GM04503 (cell line): ENCODE measurements around the gene CCNL1.
"Not testable (repeated sequence)": the region's sequence is repeated elsewhere in the genome, so short reads cannot be mapped to it uniquely, and the experiment has no call there.

ENCODE experiments used
- DNase-seq: peaks from one replicate; pipeline ENCODE4 v3.0.0-alpha.2; 2012; ENCODE audit warnings: low read depth

CCNL1 gene

DNA sequence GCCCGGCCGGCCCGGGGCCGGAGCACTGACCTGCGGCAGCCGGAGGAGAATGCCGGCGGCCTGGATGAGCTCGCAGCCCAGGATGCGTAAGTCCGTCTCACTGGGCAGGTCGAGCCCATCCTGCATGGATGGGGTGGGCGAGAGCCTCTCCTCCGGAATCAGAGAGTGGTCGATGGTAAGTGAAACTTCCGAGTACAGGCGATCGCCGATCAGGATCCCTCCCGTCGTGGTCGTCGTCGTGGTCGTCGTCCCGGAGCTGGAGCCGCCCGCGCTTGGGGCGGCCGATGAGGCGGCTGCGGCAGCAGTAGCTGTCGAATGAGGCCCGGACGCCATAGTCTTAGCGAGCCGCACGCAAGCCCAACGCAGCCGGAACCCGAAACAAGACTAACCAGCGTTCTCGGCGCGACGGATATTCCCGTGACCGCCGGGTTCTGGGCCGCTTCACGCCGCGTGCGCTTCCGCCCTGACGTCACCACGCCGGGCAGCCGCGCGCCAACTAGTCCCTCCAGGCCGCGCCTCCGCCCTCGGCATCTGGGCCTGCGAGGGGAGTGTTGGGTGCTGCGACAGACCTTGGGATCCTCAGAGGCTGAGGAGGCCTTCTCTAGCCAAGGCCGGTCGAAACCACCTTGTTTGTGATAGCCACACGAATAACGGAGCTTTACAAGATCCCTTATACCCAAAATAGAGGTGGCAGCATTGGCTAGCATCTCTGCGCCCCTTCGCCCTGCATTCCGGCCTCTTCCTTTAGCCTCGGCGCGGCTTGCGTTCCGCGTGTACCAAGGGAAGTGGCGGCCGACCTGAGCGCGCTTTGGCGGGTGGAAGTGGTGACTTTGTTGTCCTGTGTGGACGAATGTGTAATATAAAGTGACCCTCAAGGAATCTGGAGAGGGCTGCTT lies at the start of gene CCNL1:
Gene CCNL1 (minus strand): TSS at position 386 of the 896 bp plus-strand sequence. CDS start 53 bp downstream, at position 333.
- DNase-seq: peak; percentile 84

- no peak for DNase-seq
Measured at GRCh38 chr3:157204880-157205279, 44.9 kb upstream of the CCNL1 start.

DNA sequence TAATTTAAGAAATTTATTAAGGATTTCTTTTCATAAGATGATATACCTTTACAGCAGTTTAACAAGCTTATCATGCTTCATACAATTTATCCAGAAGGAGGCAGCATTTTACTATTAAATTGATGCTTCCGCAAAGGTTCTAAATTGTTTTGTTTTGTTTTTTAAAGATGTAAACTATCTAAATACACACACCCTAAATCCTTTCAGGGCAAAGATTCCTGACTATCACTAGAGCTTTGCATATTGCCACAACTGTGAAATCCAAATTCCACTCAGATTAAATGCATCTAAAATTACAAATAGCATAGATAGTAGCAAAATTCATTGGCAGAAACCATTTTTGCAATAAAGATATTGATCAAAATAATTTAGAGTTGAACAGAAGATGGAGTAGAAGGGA lies 44.5 kb upstream of the CCNL1 start:
- DNase-seq: peak; percentile 30

GRCh38 chr3:157201648-157202278 lies 41.8 kb upstream of the CCNL1 start:
- DNase-seq: no peak

DNA sequence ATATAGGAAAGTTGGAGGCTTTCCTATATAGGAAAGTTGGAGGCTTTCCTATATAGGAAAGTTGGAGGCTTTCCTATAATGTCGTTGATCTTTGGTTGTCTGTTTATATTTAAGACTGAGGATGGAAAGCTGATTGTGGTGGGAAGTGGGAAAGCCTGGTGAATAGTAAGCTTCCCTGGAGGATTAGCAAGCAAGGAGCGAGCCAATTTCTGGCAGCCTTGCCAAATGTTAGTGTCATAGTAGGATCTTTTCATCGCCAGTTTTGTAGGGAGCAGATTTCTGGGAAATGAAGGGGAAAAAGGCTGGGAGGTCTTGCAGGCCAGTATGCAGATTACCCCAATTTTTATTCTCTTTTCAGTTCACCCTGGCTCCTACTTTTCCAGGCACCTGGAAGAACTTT lies 39.9 kb upstream of the CCNL1 start:
- DNase-seq: no peak

DNA sequence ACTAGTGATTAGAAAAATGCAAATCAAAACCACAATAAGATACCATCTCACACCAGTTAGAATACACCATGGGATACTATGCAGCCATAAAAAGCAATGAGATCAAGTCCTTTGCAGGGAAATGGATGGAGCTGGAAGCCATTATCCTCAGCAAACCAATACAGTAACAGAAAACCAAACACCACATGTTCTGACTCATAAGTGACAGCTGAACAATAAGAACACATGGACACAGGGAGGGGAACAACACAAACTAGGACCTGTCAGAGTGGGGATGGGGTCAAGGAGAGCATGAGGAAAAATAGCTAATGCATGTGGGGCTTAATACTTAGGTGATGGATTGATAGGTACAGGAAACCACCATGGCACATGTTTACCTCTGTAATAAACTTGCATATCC lies 36.0 kb upstream of the CCNL1 start:
- DNase-seq: no peak

GRCh38 chr3:157191149-157191548 lies 31.2 kb upstream of the CCNL1 start:
- DNase-seq: not testable (repeated sequence)

DNA sequence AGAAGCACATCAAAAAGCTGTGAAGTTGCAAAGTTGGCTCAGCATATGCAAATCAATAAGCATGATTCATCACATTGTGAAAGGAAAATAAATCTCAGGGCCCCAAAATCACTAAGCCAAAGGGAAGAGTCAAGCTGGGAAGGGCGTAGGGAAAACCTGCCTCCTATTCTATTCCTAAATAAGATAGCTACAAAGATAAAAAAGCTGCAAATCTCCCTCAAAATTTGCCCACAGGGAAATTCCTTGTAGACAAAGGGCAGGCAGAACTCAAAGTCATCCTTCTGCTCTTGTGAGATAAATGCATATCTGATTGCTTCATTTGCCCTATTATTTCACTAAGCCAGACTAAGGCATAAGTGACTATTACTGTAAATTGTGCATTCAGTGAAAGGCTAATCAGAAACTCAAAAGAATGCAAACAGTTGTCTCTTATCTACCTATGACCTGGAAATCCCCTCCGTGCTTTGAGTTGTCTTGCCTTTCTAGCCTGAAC lies 30.5 kb upstream of the CCNL1 start:
- no peak for DNase-seq

DNA sequence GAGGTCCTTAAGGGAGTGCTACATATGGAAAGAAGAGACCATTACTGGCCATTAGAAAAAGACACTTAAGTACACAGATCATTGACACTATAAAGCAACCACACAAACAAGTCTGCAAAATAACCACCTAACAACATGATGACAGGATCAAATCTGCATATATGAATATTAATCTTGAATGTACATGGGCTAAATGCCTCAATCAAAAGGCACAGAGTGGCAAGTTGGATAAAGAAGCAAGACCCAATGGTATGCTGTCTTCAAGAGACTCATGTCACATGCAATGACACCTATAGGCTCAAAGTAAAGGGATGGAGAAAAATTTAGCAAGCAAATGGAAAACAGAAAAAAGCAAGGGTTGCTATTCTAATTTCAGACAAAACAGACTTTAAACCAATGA lies 28.4 kb upstream of the CCNL1 start:
- no peak for DNase-seq

- no peak for DNase-seq
Measured at GRCh38 chr3:157182879-157183278, 22.9 kb upstream of the CCNL1 start.

- DNase-seq: no peak
Measured at GRCh38 chr3:157180262-157180661, 20.3 kb upstream of the CCNL1 start.

GRCh38 chr3:157179365-157179803 lies 19.4 kb upstream of the CCNL1 start:
- DNase-seq: no peak

- not testable (repeated sequence) for DNase-seq
Measured at GRCh38 chr3:157178503-157179364, 18.8 kb upstream of the CCNL1 start.

GRCh38 chr3:157177801-157178453 lies 18.0 kb upstream of the CCNL1 start:
- DNase-seq: not testable (repeated sequence)

DNA sequence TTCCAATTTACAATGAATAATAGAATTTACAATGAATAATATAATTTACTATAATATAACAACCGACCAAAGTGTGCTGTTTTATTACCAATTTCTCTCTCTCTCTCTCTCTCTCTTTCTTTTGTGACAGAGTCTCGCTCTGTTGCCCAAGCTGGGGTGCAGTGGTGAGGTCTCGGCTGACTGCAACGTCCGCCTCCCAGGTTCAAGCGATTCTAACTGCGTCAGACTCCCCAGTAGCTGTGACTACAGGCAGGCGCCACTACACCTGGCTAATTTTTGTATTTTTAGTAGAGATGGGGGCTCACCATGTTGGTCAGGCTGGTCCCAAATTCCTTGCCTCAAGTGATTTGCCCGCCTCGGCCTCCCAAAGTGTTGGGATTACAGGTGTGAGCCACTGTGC lies 17.0 kb upstream of the CCNL1 start:
- DNase-seq: no peak

- no peak for DNase-seq
Measured at GRCh38 chr3:157175691-157176507, 16.0 kb upstream of the CCNL1 start.

GRCh38 chr3:157174649-157175498 lies 14.9 kb upstream of the CCNL1 start:
- peak; percentile 97 for DNase-seq

DNA sequence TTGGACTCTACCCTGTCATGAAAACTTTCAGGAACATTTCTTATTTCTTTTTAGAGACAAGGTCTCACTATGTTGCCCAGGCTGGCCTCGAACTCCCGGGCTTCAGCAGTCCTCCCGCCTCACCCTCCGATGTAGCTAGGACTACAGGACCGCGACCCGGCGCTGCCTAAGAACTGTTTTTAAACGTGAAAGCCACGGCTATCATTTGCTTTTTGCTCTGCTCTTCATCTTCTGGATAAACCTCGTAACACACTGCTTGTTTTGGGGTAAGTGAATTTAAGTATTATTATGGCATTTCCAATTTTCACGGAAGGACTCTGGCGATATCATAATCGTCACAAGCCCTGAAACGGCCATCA lies 14.3 kb upstream of the CCNL1 start:
- no peak for DNase-seq

DNA sequence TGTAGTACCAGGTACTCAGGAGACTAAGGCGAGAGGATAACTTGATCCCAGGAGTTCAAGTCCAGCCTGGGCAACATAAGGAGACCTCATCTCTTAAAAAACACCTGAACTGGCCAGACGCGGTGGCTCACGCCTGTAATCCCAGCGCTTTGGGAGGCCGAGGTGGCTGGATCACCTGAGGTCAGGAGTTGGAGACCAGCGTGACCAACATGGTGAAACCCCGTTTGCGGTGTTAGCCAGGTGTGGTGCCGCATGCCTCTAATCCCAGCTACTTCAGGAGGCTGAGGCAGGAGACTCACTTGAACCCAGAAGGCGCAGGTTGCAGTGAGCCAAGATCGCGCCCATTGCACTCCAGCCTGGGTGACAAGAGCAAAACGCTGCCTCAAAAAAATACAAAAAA lies 13.4 kb upstream of the CCNL1 start:
- DNase-seq: not testable (repeated sequence)

DNA sequence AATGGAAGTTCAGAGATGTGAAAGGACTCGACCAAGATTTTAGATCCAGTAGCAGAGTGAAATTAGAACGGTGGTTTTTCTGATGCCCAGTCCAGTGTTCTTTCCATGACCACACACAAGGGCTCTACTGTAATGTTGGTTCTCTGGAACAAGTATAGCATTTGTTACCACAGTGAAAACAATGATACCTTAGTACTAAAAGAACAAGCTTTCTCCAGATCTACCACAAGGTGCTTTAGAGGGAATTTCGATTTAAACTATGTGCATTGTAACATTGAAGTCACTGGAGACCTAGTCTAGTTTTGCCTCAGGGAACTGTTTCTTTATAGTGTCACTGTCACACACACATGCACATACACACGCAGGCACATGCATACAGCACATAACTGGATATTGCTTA lies 12.8 kb upstream of the CCNL1 start:
- DNase-seq: no peak
